Measurements from ENCODE around the gene ELP4. TPM values are rescaled to one million over a fixed set of nuclear protein-coding genes. Genes with fewer than 3 reads are reported as not detected.

Gene ELP4
- total RNA-seq, 1 experiment from 2014 or later = 15.2 TPM

GRCh38 chr11:31529701-31530100, 20.1 kb downstream of the ELP4 start:
- DNase-seq = no peak
- no peak overlapping the region for H2BK12ac ChIP-seq (ENCODE audit: insufficient read length, low read depth, low read length)
- H3K4me2 ChIP-seq (ENCODE audit: insufficient read depth, insufficient read length, low read length) = no peak overlapping the region
- H3K27ac Mint-ChIP-seq = no peak overlapping the region
- H2AK5ac ChIP-seq (ENCODE audit: insufficient read length, low read length) = no peak overlapping the region
- H4K20me1 ChIP-seq (ENCODE audit: control insufficient read depth, insufficient read depth, insufficient read length) = no peaks in the 10 kb centered on the region
- H2BK20ac ChIP-seq (ENCODE audit: low read depth, low read length, poor library complexity, severe bottlenecking) = no peak overlapping the region
- no peak overlapping the region for H3K4me3 Mint-ChIP-seq
- no peak overlapping the region for H3T11ph ChIP-seq (ENCODE audit: low read length)
- H2AFZ ChIP-seq (ENCODE audit: low read length) = no peak overlapping the region
- no peak overlapping the region for H3K9ac ChIP-seq (ENCODE audit: extremely low read depth, insufficient read length, low read length)
- H4K91ac ChIP-seq (ENCODE audit: insufficient read length, low read depth, low read length) = no peak overlapping the region
- H3K4me1 Mint-ChIP-seq = no peaks in the 10 kb centered on the region
- H2BK120ac ChIP-seq (ENCODE audit: low read depth, low read length, poor library complexity, severe bottlenecking) = no peak overlapping the region
- H3K79me2 ChIP-seq (ENCODE audit: insufficient read depth, low read length) = no peaks in the 10 kb centered on the region
- H4K8ac ChIP-seq (replicated peaks; ENCODE audit: insufficient read length, low read depth, low read length) = no peak overlapping the region
- H3K23ac ChIP-seq (ENCODE audit: insufficient read length, low read depth, low read length) = no peak overlapping the region
- no peaks in the 10 kb centered on the region; the same call in 1 of the 2 replicates for H3K27me3 Mint-ChIP-seq (ENCODE audit: low read depth)
- TF ChIP-seq CTCF (conservative IDR thresholded peaks at IDR 0.05) = no peak
- no peak overlapping the region for H3K4ac ChIP-seq (ENCODE audit: low read depth, low read length)
- no peak overlapping the region for H2BK5ac ChIP-seq (ENCODE audit: insufficient read length, low read length)
- no peaks in the 10 kb centered on the region for H3K23me2 ChIP-seq (ENCODE audit: insufficient read length, low read depth, low read length, poor library complexity, severe bottlenecking)
- no peak overlapping the region for H2BK15ac ChIP-seq (ENCODE audit: low read depth, low read length)
- H4K5ac ChIP-seq (ENCODE audit: insufficient read length, low read depth, low read length) = no peak overlapping the region
- no peak overlapping the region for H3K56ac ChIP-seq (ENCODE audit: insufficient read length, low read depth, low read length)
- H3K18ac ChIP-seq (ENCODE audit: insufficient read length, low read depth, low read length) = no peak overlapping the region
- no peaks in the 10 kb centered on the region for H3K4me1 ChIP-seq (ENCODE audit: insufficient read depth, low read length)
- H3K14ac ChIP-seq (ENCODE audit: insufficient read depth, low read length) = no peak overlapping the region
- H3K27ac ChIP-seq (ENCODE audit: insufficient read length, low read depth, low read length) = no peak overlapping the region
- no peaks in the 10 kb centered on the region for H3K27me3 ChIP-seq (ENCODE audit: insufficient read depth, low read length)
- no peaks in the 10 kb centered on the region; a peak in 1 of 5 replicates for H3K9me3 Mint-ChIP-seq
- H3K79me1 ChIP-seq (ENCODE audit: insufficient read depth, low read depth, low read length, poor library complexity, severe bottlenecking) = no peaks in the 10 kb centered on the region
- no peaks in the 10 kb centered on the region for H3K9me3 ChIP-seq (ENCODE audit: control insufficient read depth, low read depth, low read length)
- H3K36me3 Mint-ChIP-seq (ENCODE audit: insufficient read depth in 1 of 3, low read depth in 3 of 3) = peaks cover 2 to 6% (median 4%) of the 10 kb centered on the region in 3 experiments; a peak in 4 of 7 replicates

All from H9 (cell line).